ENCODE data around the gene FGFR3.

FGFR3 gene

GRCh38 chr4:1783970-1784369 is 9.1 kb upstream of the FGFR3 start:
- no peak for DNase-seq (ENCODE audit: low spot score)
- TF ChIP-seq, protein P1, sequence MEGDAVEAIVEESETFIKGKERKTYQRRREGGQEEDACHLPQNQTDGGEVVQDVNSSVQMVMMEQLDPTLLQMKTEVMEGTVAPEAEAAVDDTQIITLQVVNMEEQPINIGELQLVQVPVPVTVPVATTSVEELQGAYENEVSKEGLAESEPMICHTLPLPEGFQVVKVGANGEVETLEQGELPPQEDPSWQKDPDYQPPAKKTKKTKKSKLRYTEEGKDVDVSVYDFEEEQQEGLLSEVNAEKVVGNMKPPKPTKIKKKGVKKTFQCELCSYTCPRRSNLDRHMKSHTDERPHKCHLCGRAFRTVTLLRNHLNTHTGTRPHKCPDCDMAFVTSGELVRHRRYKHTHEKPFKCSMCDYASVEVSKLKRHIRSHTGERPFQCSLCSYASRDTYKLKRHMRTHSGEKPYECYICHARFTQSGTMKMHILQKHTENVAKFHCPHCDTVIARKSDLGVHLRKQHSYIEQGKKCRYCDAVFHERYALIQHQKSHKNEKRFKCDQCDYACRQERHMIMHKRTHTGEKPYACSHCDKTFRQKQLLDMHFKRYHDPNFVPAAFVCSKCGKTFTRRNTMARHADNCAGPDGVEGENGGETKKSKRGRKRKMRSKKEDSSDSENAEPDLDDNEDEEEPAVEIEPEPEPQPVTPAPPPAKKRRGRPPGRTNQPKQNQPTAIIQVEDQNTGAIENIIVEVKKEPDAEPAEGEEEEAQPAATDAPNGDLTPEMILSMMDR (IDR thresholded peaks at IDR 0.05; ENCODE audit: extremely low read depth, missing control alignments): no peak

- no peak for DNase-seq (ENCODE audit: low spot score)
- TF ChIP-seq, protein P1 (IDR thresholded peaks at IDR 0.05; ENCODE audit: extremely low read depth, missing control alignments): no peak
These were observed 8.7 kb upstream of the FGFR3 start for GRCh38 chr4:1784395-1784788.

DNA sequence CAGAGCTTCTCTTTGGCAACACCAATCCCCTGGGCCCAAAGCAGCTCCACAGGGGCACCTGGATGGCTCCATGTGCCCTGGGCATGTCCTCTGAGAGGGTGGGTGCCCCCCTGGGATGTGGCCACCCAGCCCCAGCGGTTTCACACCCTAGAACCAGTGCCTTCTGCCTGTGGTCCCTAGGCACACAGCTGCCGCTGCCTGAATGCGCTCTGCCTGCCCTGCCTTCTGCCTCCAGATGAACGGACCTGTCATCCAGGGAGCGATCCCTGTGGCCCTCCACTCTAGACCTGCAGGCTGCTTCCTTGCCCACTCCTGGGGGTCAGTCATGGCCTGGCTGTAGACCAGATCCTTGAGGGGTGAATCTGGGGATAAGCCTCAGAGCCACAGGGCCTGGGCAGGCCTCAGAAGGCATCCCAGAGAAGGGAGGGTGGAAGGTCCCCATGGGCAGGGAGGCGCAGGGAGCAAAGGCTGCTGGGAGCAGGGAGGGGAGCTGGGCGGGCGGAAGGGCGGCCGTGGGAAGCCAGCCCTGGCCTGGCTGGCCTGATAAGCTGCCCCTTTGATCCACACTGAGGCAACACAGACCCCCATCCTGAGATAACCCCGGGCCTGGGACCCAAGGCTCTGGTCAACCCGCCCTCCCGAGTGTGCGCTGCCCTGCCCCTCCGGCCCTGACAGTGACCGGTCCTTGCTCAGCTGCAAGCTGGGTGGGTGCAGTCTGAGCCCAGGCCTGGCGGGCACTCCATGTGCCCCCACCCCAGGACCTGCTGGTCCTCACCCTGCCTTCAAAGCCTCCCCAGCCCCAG is 8.1 kb upstream of the FGFR3 start:
- no peak for DNase-seq (ENCODE audit: low spot score)

DNA sequence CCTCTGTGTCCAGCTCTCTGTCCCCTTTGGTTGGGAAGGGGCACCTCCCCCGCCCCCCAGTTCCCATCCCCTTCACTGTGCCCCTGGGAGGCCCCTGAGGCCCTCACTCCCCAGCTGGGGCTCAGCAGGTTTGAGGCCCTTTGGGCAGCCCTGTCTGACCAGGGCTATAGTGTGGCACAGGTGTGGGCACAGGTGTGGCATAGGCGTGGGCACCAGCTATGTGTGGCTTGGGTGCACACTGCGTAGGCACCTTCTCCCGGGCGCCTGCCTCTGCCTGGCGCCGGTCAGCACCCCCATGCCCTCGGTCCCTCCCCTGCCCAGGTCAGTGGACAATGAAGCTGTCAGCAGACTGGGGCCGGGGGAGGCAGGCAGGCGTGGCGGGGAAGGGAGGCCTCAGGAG is 7.5 kb upstream of the FGFR3 start:
- DNase-seq (ENCODE audit: low spot score): no peak

More for the DNA sequence above, 8.1 kb upstream of the FGFR3 start:
- TF ChIP-seq, protein P1 (IDR thresholded peaks at IDR 0.05; ENCODE audit: extremely low read depth, missing control alignments): no peak

GRCh38 chr4:1786544-1787362 is 6.3 kb upstream of the FGFR3 start:
- no peak for DNase-seq (ENCODE audit: low spot score)
- TF ChIP-seq, protein P1 (IDR thresholded peaks at IDR 0.05; ENCODE audit: extremely low read depth, missing control alignments): no peak

More for the DNA sequence above, 7.5 kb upstream of the FGFR3 start:
- TF ChIP-seq, protein P1 (IDR thresholded peaks at IDR 0.05; ENCODE audit: extremely low read depth, missing control alignments): no peak

DNA sequence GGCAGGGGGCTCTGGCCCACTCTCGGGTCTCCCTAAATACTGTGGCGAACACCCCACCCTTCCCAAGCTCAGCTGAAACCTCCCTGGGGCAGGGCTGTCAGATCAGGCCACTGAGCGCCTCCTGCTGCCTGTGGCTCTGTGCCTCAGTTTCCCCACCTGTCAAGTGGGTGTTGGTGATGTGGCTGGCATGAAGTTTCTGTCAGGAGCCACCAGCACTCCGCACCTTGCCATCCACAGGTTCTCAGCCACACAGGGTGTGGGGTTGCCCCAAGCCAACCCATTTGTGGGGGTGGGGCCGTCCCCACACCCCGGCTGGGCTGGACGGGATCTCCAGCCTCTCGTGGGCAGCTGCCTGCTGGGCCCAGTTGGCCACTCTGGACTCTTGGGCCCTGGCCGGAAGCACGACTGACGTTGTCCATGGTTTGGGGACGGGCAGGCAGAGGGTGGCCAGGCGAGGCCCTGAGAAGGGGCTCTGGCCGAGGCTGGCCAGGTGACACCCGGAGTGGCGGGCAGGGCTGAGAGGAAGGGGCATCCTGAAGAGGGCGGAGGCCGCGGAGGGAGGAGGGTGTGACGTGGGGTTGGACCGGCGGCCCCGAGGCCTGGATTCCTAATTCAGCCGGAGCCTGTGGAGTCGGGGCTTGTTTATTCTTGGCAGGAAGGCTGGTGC is 5.5 kb upstream of the FGFR3 start:
- TF ChIP-seq, protein P1 (IDR thresholded peaks at IDR 0.05; ENCODE audit: extremely low read depth, missing control alignments): no peak
- DNase-seq (ENCODE audit: low spot score): no peak
